Vagina (tissue), 2 donors: ENCODE data around the gene DOK7. TPM values are rescaled to one million over a fixed set of nuclear protein-coding genes. Genes with fewer than 3 reads are reported as not detected.

Experiments
- DNase-seq, 2 donors: peaks; one replicate each; pipeline ENCODE4 v3.0.0-alpha.2; 2017; ENCODE audit errors: extremely low spot score in 2 of 2
- H3K27ac ChIP-seq: fragments of 200-600 bp; sonication (generic); one replicate; pipeline ENCODE4 v1.5.1; 2019
- H3K27me3 ChIP-seq: fragments of 200-600 bp; sonication (generic); one replicate; pipeline ENCODE4 v1.5.1; 2019
- H3K36me3 ChIP-seq, 2 donors: fragments of 200-600 bp; sonication (generic); one replicate each; pipeline ENCODE4 v1.5.1; 2017 to 2019
- H3K4me1 ChIP-seq: fragments of 200-600 bp; sonication (generic); one replicate; pipeline ENCODE4 v1.5.1; 2019
- H3K4me3 ChIP-seq, 2 donors: fragments of 200-600 bp; sonication (generic); 1 replicate in 1 of 2; 2 replicates in 1 of 2; pipeline ENCODE4 v1.5.1; 2016 to 2019
- H3K9me3 ChIP-seq: fragments of 200-600 bp; sonication (generic); one replicate; pipeline ENCODE4 v1.5.1; 2019
- POLR2A ChIP-seq, 2 donors: fragments of 450-650 bp; IDR thresholded peaks; one replicate each; pipeline ENCODE4 v1.6.1; 2017; ENCODE audit warnings: antibody characterized with exemption in 2 of 2, mild to moderate bottlenecking in 2 of 2, moderate library complexity in 2 of 2
- POLR2AphosphoS5 ChIP-seq, 2 donors: sonication (generic); formaldehyde crosslinking; IDR thresholded peaks; one replicate each; pipeline ENCODE4 v1.9.0; 2017; ENCODE audit warnings: antibody characterized with exemption in 2 of 2, mild to moderate bottlenecking in 2 of 2, low read depth in 1 of 2; ENCODE audit not compliant: insufficient read depth in 1 of 2
- intact Hi-C: fragments of 100-400 bp; cut with DNase I; formaldehyde crosslinking; loops from one replicate; pipeline ENCODE4 v1.15.1; 2023
- total RNA-seq: library from RNA; depleted of rRNA; stranded (reverse); fragments of >200 nt; gene quantifications from one replicate; pipeline ENCODE4 v1.2.3, GENCODE V29; 2016
- TF ChIP-seq, protein P1 (sequence below), 3 experiments: fragments of 450-650 bp in 2 of 3; fragments of 200-600 bp in 1 of 3; sonication (generic) in 1 of 3; IDR thresholded peaks; one replicate each; pipeline ENCODE4 v1.5.1; 2017 to 2019; ENCODE audit warnings: antibody characterized with exemption in 3 of 3, mild to moderate bottlenecking in 2 of 3, moderate library complexity in 2 of 3

The DOK7 gene
- total RNA-seq, 1 donor from 2014 or later: 4.7 TPM

DNA sequence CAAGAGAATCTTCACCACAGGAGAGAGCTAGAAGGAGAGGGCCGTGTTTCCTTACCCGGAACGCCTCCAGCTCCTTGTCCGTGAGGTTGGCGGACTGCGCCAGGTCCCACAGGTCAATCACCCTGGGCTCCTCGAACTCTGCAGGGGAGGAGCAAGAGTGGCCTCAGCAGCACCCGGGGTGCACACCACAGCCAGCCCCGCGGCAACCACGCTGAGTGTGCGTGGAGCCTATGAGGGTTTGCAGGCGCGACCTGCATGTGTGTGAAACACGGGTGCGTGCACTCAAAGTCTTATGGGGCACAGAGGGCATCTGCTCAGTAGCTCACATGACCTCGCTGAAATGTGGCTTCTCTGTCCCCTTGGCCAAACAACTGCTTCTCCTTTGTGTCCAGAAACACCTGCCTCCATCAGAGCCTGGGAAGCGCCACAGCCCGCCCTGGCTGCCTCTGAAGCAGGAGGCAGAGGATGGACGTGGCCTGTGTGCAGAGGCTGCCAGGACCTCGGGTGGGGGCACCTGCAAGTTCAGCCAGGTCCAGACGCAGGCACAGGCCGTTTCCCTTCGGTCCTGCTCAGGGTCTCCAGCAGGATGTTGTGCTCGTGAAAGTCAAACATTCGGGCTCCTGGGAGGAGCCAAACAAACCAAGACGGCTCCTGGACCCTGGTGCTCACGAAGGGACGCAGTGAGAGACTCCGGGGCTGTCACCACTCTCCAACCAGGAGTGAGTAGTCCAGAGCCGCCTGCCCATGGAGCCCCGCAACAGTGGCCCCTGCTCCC is 53.1 kb downstream of the DOK7 start:
- no peak for DNase-seq
- H3K4me3 ChIP-seq: no peak overlapping the region
- no peak overlapping the region for H3K27ac ChIP-seq
- no peak for TF ChIP-seq POLR2AphosphoS5 (IDR thresholded peaks at IDR 0.05; ENCODE audit: insufficient read depth in 1 of 2, low read depth in 1 of 2)
- TF ChIP-seq POLR2A (IDR thresholded peaks at IDR 0.05): no peak
- TF ChIP-seq, protein P1, sequence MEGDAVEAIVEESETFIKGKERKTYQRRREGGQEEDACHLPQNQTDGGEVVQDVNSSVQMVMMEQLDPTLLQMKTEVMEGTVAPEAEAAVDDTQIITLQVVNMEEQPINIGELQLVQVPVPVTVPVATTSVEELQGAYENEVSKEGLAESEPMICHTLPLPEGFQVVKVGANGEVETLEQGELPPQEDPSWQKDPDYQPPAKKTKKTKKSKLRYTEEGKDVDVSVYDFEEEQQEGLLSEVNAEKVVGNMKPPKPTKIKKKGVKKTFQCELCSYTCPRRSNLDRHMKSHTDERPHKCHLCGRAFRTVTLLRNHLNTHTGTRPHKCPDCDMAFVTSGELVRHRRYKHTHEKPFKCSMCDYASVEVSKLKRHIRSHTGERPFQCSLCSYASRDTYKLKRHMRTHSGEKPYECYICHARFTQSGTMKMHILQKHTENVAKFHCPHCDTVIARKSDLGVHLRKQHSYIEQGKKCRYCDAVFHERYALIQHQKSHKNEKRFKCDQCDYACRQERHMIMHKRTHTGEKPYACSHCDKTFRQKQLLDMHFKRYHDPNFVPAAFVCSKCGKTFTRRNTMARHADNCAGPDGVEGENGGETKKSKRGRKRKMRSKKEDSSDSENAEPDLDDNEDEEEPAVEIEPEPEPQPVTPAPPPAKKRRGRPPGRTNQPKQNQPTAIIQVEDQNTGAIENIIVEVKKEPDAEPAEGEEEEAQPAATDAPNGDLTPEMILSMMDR (IDR thresholded peaks at IDR 0.05): no peak
- H3K9me3 ChIP-seq: no peaks in the 10 kb centered on the region
- H3K4me1 ChIP-seq: no peaks in the 10 kb centered on the region
- H3K27me3 ChIP-seq: no peaks in the 10 kb centered on the region
- H3K36me3 ChIP-seq: peaks cover 0 to 93% of the 10 kb centered on the region in 2 donors
- intact Hi-C loops: no loop called here

GRCh38 chr4:3516836-3517730 is 54.0 kb downstream of the DOK7 start:
- intact Hi-C loops: no loop called here
- H3K36me3 ChIP-seq: peaks cover 0 to 94% of the 10 kb centered on the region in 2 donors
- no peak for DNase-seq
- no peaks in the 10 kb centered on the region for H3K27me3 ChIP-seq
- H3K4me3 ChIP-seq: no peak overlapping the region
- no peak overlapping the region for H3K27ac ChIP-seq
- TF ChIP-seq, protein P1 (IDR thresholded peaks at IDR 0.05): no peak
- TF ChIP-seq POLR2A (IDR thresholded peaks at IDR 0.05) (no peak), POLR2AphosphoS5 (IDR thresholded peaks at IDR 0.05; ENCODE audit: insufficient read depth in 1 of 2, low read depth in 1 of 2) (no peak)
- no peaks in the 10 kb centered on the region for H3K4me1 ChIP-seq
- H3K9me3 ChIP-seq: no peaks in the 10 kb centered on the region

- no peaks in the 10 kb centered on the region for H3K9me3 ChIP-seq
- peaks cover 0 to 94% of the 10 kb centered on the region in 2 donors for H3K36me3 ChIP-seq
- no peaks in the 10 kb centered on the region for H3K4me1 ChIP-seq
- intact Hi-C loops: no loop called here
- TF ChIP-seq POLR2AphosphoS5 (IDR thresholded peaks at IDR 0.05; ENCODE audit: insufficient read depth in 1 of 2, low read depth in 1 of 2) (no peak), POLR2A (IDR thresholded peaks at IDR 0.05) (no peak)
- TF ChIP-seq, protein P1 (IDR thresholded peaks at IDR 0.05): no peak
- H3K4me3 ChIP-seq: no peak overlapping the region
- H3K27me3 ChIP-seq: no peaks in the 10 kb centered on the region
- no peak for DNase-seq
- H3K27ac ChIP-seq: no peak overlapping the region
These were observed 54.8 kb downstream of the DOK7 start for GRCh38 chr4:3517731-3518510.

DNA sequence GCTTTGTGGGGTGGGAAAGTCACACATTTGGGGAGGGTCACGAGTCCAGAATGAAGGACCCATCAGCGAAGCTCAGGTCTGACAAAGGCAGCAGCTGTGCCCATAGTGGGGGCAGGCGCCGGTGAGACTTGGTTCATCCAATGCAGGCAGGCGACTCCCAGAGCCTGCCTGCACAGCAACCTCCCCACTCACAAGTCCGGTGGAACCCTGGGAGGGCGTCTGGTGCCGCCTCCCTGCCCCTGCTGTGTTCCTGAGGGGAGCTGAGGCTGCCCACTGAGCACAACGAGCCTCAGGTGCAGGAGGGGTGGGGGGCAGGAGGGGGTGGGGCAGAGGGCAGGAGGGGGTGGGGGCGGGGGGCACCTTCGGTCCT is 55.4 kb downstream of the DOK7 start:
- H3K27ac ChIP-seq: no peak overlapping the region
- no peak for DNase-seq
- intact Hi-C loops: no loop called here
- no peaks in the 10 kb centered on the region for H3K27me3 ChIP-seq
- TF ChIP-seq, protein P1 (IDR thresholded peaks at IDR 0.05): no peak
- TF ChIP-seq POLR2A (IDR thresholded peaks at IDR 0.05) (no peak), POLR2AphosphoS5 (IDR thresholded peaks at IDR 0.05; ENCODE audit: insufficient read depth in 1 of 2, low read depth in 1 of 2) (no peak)
- H3K4me1 ChIP-seq: no peaks in the 10 kb centered on the region
- peaks cover 0 to 95% of the 10 kb centered on the region in 2 donors for H3K36me3 ChIP-seq
- H3K9me3 ChIP-seq: no peaks in the 10 kb centered on the region
- H3K4me3 ChIP-seq: no peak overlapping the region
